Esophagus (tissue), 2 donors: Measurements from ENCODE around the gene HECW1. TPM values are rescaled to one million over a fixed set of nuclear protein-coding genes. Genes with fewer than 3 reads are reported as not detected.

Source experiments
- H3K27ac ChIP-seq, 2 donors: one replicate each; pipeline ENCODE4 v1.5.1; 2013; ENCODE audit warnings: low read depth in 2 of 2, mild to moderate bottlenecking in 2 of 2, inconsistent platforms in 1 of 2, low read length in 1 of 2, moderate library complexity in 1 of 2
- H3K27me3 ChIP-seq, 2 donors: one replicate each; pipeline ENCODE4 v1.6.1; 2013; ENCODE audit warnings: low read length in 2 of 2, control low read depth in 1 of 2, mild to moderate bottlenecking in 1 of 2; ENCODE audit not compliant: insufficient read depth in 2 of 2, control insufficient read depth in 1 of 2
- H3K36me3 ChIP-seq, 2 donors: one replicate each; pipeline ENCODE4 v1.6.1; 2013; ENCODE audit warnings: low read length in 1 of 2; ENCODE audit not compliant: control insufficient read depth in 2 of 2, insufficient read depth in 2 of 2
- H3K4me1 ChIP-seq, 2 donors: one replicate each; pipeline ENCODE4 v1.6.1; 2013; ENCODE audit warnings: low read length in 1 of 2; ENCODE audit not compliant: control insufficient read depth in 2 of 2, insufficient read depth in 2 of 2
- H3K4me3 ChIP-seq, 2 donors: one replicate each; pipeline ENCODE4 v1.5.1; 2013; ENCODE audit warnings: low read length in 2 of 2, mild to moderate bottlenecking in 2 of 2, low read depth in 1 of 2, moderate library complexity in 1 of 2
- H3K9me3 ChIP-seq, 2 donors: one replicate each; pipeline ENCODE4 v1.6.1; 2013; ENCODE audit warnings: mild to moderate bottlenecking in 2 of 2, low read depth in 1 of 2, low read length in 1 of 2, moderate library complexity in 1 of 2; ENCODE audit not compliant: control insufficient read depth in 2 of 2, insufficient read depth in 1 of 2
- WGBS, 2 donors: extraction: QIAGEN DNeasy Blood & Tissue Kit; methylation state at CpG; one replicate each; pipeline ENCODE4 v1.1.7; 2013; 5-methylcytosine and 5-hydroxymethylcytosine counted together
- polyA plus RNA-seq, 2 donors: library from polyadenylated mRNA; stranded (reverse); fragments of 200-250 nt; gene quantifications; one replicate each; pipeline ENCODE4 v1.2.3, GENCODE V29; 2013
- donor health status: healthy with polysubstance abuse.
- donor health status: Bipolar disorder and iron deficiency.

HECW1 gene
- polyA plus RNA-seq, 2 donors: 0.11 to 0.47 TPM

DNA sequence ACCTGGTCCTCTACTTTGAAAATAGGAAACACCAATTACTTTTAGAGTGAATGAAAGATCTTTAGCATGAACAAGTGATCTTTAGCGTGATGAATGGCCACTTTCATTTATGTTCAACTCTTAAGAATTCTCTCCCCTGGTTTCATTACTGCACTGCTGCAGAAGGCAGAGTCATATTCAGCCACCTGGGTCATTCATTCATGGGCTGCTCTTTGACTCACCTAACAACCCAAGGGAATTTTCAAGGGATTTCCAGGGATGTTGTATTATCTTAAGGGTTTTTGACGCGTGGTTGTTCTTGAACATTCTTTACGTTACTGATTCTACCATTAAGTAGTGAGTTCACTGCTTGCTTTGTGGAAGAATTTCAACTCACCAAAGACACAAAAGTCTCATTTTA is 383.1 kb downstream of the HECW1 start:
- H3K27ac ChIP-seq: no peak overlapping the region
- H3K9me3 ChIP-seq: no peaks in the 10 kb centered on the region
- no peaks in the 10 kb centered on the region for H3K36me3 ChIP-seq
- 88 to 89% methylated on average over 4 of the region's 4 CpGs for WGBS, 2 donors
- H3K27me3 ChIP-seq: no peaks in the 10 kb centered on the region
- H3K4me3 ChIP-seq: no peak overlapping the region
- H3K4me1 ChIP-seq: no peaks in the 10 kb centered on the region

GRCh38 chr7:43496596-43496995 is 384.1 kb downstream of the HECW1 start:
- Histone ChIP-seq H3K27ac (no peak overlapping the region), H3K9me3 (no peaks in the 10 kb centered on the region), H3K4me3 (no peak overlapping the region), H3K27me3 (no peaks in the 10 kb centered on the region), H3K4me1 (no peaks in the 10 kb centered on the region), H3K36me3 (no peaks in the 10 kb centered on the region)
- WGBS, 2 donors: 94% methylated on average over 2 of the region's 2 CpGs

DNA sequence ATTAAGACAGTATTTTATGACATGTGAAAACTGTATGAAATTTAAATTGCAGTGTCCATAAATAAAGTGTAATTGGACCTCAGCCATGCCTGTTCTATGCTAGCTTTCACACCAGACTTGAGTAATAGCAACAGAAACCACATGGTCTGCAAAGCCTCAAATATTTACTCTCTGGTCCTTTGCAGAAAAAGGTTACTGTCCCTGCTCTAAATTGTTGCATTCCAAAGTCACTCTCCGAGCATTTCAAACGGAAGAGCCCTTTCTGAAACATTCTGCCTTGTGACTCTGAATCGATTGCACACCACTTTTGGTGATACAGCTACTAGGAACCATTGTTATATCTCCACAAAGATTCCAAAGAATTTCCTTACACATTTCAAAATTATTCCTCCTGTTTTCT is 389.4 kb downstream of the HECW1 start:
- H3K27ac ChIP-seq: no peak overlapping the region
- no peaks in the 10 kb centered on the region for H3K9me3 ChIP-seq
- no peaks in the 10 kb centered on the region for H3K36me3 ChIP-seq
- H3K4me1 ChIP-seq: no peaks in the 10 kb centered on the region
- WGBS, 2 donors: 44 to 54% methylated on average over 3 of the region's 3 CpGs
- H3K27me3 ChIP-seq: no peaks in the 10 kb centered on the region
- H3K4me3 ChIP-seq: no peak overlapping the region

DNA sequence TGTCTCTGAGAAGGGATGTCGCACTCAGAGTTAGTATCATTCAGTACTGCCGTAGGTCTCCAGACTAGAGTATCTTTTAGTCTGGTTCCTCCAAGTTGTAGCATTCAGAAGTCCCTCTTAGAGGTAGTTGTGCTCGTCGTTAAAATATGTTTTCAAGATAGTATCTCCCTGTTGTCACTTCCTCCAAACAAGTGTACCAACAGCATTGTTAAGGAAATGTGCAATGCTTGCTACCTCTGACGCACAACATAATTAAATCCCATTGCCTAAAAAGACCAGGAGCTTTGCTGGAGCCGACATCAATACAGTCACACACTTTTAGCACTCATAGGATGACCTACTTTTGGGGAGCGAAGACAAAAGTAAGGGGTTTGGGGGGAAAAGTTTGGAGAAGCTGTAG is 390.5 kb downstream of the HECW1 start:
- WGBS, 2 donors: 90 to 91% methylated on average over 7 of the region's 7 CpGs
- Histone ChIP-seq H3K4me1 (no peaks in the 10 kb centered on the region), H3K36me3 (no peaks in the 10 kb centered on the region), H3K27me3 (no peaks in the 10 kb centered on the region), H3K4me3 (no peak overlapping the region), H3K9me3 (no peaks in the 10 kb centered on the region), H3K27ac (no peak overlapping the region)

- no peaks in the 10 kb centered on the region for H3K4me1 ChIP-seq
- H3K9me3 ChIP-seq: no peaks in the 10 kb centered on the region
- H3K4me3 ChIP-seq: no peak overlapping the region
- no peaks in the 10 kb centered on the region for H3K27me3 ChIP-seq
- H3K27ac ChIP-seq: no peak overlapping the region
- no peaks in the 10 kb centered on the region for H3K36me3 ChIP-seq
- 97 to 100% methylated on average over 2 of the region's 2 CpGs for WGBS, 2 donors
Observed at GRCh38 chr7:43505412-43505811, 393.0 kb downstream of the HECW1 start.

- no peaks in the 10 kb centered on the region for H3K36me3 ChIP-seq
- no peak overlapping the region for H3K27ac ChIP-seq
- no peaks in the 10 kb centered on the region for H3K27me3 ChIP-seq
- no peaks in the 10 kb centered on the region for H3K9me3 ChIP-seq
- H3K4me1 ChIP-seq: no peaks in the 10 kb centered on the region
- WGBS, 2 donors: 85 to 93% methylated on average over 2 of the region's 2 CpGs
- H3K4me3 ChIP-seq: no peak overlapping the region
Observed at GRCh38 chr7:43506460-43506859, 394.0 kb downstream of the HECW1 start.

GRCh38 chr7:43508461-43508860 is 396.0 kb downstream of the HECW1 start:
- Histone ChIP-seq H3K27ac (no peak overlapping the region), H3K9me3 (no peaks in the 10 kb centered on the region), H3K4me3 (no peak overlapping the region), H3K36me3 (no peaks in the 10 kb centered on the region), H3K27me3 (no peaks in the 10 kb centered on the region), H3K4me1 (no peaks in the 10 kb centered on the region)
- WGBS, 2 donors: 39 to 54% methylated on average over 1 of the region's 1 CpG

- Histone ChIP-seq H3K36me3 (no peaks in the 10 kb centered on the region), H3K9me3 (no peaks in the 10 kb centered on the region), H3K4me3 (no peak overlapping the region), H3K27me3 (no peaks in the 10 kb centered on the region), H3K27ac (no peak overlapping the region), H3K4me1 (no peaks in the 10 kb centered on the region)
- whole genome bisulfite sequencing, 2 donors: 60 to 61% methylated on average over 4 of the region's 4 CpGs
Observed at GRCh38 chr7:43509906-43510305, 397.5 kb downstream of the HECW1 start.

DNA sequence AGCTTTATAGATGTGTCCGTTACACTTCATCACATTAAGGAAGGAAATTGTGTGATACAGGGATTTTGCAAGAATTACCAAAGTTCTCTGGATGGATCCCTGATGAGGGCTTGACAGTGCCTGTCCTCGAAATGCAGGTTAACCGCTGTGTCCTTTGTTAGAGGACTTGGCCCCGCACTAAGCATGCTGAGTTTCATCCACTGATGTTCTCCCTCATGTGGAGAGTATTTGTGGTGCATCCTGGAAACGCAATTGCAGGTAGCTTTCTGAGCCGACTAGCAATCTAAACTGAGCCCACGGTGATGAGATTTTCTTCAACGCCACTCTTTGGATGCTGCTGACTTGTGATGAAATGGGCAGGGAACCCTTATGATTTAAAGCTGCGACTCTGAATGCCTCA is 398.6 kb downstream of the HECW1 start:
- WGBS, 2 donors: 86 to 89% methylated on average over 9 of the region's 9 CpGs
- no peak overlapping the region for H3K27ac ChIP-seq
- no peaks in the 10 kb centered on the region for H3K9me3 ChIP-seq
- H3K36me3 ChIP-seq: no peaks in the 10 kb centered on the region
- H3K4me1 ChIP-seq: no peaks in the 10 kb centered on the region
- H3K4me3 ChIP-seq: no peak overlapping the region
- H3K27me3 ChIP-seq: no peaks in the 10 kb centered on the region

- 79 to 82% methylated on average over 13 of the region's 13 CpGs for WGBS, 2 donors
- Histone ChIP-seq H3K4me3 (no peak overlapping the region), H3K4me1 (no peaks in the 10 kb centered on the region), H3K27ac (no peak overlapping the region), H3K36me3 (no peaks in the 10 kb centered on the region), H3K27me3 (no peaks in the 10 kb centered on the region), H3K9me3 (no peaks in the 10 kb centered on the region)
Observed at GRCh38 chr7:43511769-43512515, 399.5 kb downstream of the HECW1 start.
